CD4-positive, alpha-beta T cell treated with Interleukin-17A for 4 hours (primary cell): Measurements from ENCODE around the gene TRIM2.

ENCODE experiments used
- DNase-seq: peaks from one replicate; pipeline ENCODE4 v3.0.0-alpha.2; 2020; ENCODE audit warnings: mixed read lengths

Gene TRIM2

DNA sequence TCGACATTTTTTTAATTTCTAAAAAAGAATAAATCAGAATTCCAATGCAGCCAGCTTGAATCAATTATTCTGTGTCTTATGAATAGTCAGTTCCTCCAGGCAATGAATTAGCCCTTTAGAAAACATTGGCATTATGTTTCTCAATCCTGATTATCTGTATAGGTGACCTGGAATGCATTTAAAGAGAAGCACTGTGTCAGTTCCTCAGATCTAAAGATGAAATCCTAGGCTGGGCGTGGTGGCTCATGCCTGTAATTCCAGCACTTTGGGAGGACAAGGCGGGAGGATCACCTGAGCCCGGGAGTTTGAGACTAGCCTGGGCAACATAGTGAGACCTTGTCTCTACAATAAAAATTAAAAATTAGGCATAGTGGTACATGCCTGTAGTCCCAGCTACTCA lies 183.7 kb downstream of the TRIM2 start:
- DNase-seq, result no peak
